Measurements from ENCODE around the gene MTERF4. TPM values are rescaled to one million over a fixed set of nuclear protein-coding genes. Genes with fewer than 3 reads are reported as not detected.

Gene MTERF4
- total and polyA plus RNA-seq, 2 of the 4 experiments (the other 2 are of a cell fraction), result 26.6 to 33.3 TPM

DNA sequence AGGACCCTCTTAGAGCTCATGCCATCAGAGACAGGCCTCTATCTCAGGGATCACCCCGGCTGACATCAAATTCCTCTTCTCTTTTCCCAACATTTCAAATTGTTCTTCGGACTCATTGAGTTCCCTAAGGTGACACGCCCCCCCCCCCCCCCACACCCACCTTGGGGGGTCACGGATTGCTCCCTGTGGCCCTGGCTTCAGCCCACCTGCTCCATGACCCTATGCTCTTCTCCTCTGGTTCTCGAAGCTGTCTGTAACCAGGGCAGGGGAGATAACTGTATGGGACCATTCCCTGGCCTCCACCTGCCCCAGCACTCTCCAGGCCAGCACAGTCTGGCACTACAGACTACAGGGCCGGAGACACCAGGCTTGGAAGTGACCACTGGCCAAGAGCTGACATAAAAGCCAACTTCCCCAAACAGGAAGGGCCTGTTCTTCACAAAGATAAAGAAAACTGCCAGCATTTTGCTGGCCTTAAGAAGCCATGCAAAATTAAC lies 7.1 kb downstream of the MTERF4 start:
- intact Hi-C loops (cut with micrococcal nuclease) (no loop called here), in situ Hi-C loops (cut with MboI; ENCODE audit: low sequenced_read_pairs) (no loop called here), dilution Hi-C loops (cut with HindIII; ENCODE audit: low sequenced_read_pairs, unreplicated experiment) (no loop called here)
- no peak for TF ChIP-seq RFX5 (IDR thresholded peaks at IDR 0.05; ENCODE audit: low read depth, low read length)
- TF ChIP-seq MAFK (IDR thresholded peaks at IDR 0.05; ENCODE audit: low read depth, low read length), result no peak
- no peak for TF ChIP-seq NFE2L2 (IDR thresholded peaks at IDR 0.05; ENCODE audit: low read depth, low read length)
- TF ChIP-seq CEBPB (IDR thresholded peaks at IDR 0.05; ENCODE audit: low read depth, low read length), result no peak
- TF ChIP-seq MAZ (IDR thresholded peaks at IDR 0.05; ENCODE audit: borderline replicate concordance, low read depth, low read length), result no peak
- TF ChIP-seq BHLHE40 (IDR thresholded peaks at IDR 0.05; ENCODE audit: low read depth, low read length), result no peak
- no peak for TF ChIP-seq CHD1 (IDR thresholded peaks at IDR 0.05; ENCODE audit: low read depth, low read length)
- TF ChIP-seq MXI1 (IDR thresholded peaks at IDR 0.05; ENCODE audit: borderline replicate concordance, low read depth, low read length), result no peak
- TF ChIP-seq POLR2A (IDR thresholded peaks at IDR 0.05; ENCODE audit: low read depth, low read length), result no peak
- TF ChIP-seq FOS (IDR thresholded peaks at IDR 0.05; ENCODE audit: low read depth, low read length), result no peak
- TF ChIP-seq RAD21 (IDR thresholded peaks at IDR 0.05; ENCODE audit: low read length), result no peak
- TF ChIP-seq RCOR1 (IDR thresholded peaks at IDR 0.05; ENCODE audit: insufficient replicate concordance, low read length), result no peak
- TF ChIP-seq, protein P1, sequence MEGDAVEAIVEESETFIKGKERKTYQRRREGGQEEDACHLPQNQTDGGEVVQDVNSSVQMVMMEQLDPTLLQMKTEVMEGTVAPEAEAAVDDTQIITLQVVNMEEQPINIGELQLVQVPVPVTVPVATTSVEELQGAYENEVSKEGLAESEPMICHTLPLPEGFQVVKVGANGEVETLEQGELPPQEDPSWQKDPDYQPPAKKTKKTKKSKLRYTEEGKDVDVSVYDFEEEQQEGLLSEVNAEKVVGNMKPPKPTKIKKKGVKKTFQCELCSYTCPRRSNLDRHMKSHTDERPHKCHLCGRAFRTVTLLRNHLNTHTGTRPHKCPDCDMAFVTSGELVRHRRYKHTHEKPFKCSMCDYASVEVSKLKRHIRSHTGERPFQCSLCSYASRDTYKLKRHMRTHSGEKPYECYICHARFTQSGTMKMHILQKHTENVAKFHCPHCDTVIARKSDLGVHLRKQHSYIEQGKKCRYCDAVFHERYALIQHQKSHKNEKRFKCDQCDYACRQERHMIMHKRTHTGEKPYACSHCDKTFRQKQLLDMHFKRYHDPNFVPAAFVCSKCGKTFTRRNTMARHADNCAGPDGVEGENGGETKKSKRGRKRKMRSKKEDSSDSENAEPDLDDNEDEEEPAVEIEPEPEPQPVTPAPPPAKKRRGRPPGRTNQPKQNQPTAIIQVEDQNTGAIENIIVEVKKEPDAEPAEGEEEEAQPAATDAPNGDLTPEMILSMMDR (conservative IDR thresholded peaks at IDR 0.05; ENCODE audit: low read depth, low read length), result no peak
- TF ChIP-seq, protein P2, sequence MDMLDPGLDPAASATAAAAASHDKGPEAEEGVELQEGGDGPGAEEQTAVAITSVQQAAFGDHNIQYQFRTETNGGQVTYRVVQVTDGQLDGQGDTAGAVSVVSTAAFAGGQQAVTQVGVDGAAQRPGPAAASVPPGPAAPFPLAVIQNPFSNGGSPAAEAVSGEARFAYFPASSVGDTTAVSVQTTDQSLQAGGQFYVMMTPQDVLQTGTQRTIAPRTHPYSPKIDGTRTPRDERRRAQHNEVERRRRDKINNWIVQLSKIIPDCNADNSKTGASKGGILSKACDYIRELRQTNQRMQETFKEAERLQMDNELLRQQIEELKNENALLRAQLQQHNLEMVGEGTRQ (IDR thresholded peaks at IDR 0.05; ENCODE audit: low read depth, low read length), result no peak
- TF ChIP-seq, protein P3, sequence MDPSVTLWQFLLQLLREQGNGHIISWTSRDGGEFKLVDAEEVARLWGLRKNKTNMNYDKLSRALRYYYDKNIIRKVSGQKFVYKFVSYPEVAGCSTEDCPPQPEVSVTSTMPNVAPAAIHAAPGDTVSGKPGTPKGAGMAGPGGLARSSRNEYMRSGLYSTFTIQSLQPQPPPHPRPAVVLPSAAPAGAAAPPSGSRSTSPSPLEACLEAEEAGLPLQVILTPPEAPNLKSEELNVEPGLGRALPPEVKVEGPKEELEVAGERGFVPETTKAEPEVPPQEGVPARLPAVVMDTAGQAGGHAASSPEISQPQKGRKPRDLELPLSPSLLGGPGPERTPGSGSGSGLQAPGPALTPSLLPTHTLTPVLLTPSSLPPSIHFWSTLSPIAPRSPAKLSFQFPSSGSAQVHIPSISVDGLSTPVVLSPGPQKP (IDR thresholded peaks at IDR 0.05; ENCODE audit: borderline replicate concordance, low read depth, low read length), result no peak
- TF ChIP-seq SMC3 (IDR thresholded peaks at IDR 0.05; ENCODE audit: low read depth, low read length), result no peak
- Histone ChIP-seq H3K4me2 (ENCODE audit: low read depth, low read length) (no peak overlapping the region), H3K9me3 (ENCODE audit: control insufficient read depth, insufficient read depth, low read length) (no peaks in the 10 kb centered on the region), H4K8ac (ENCODE audit: low read depth in 2 of 2, low read length in 2 of 2) (no peak overlapping the region), H3K27me3 (ENCODE audit: control insufficient read depth, insufficient read depth, low read length) (no peaks in the 10 kb centered on the region), H3K23ac (ENCODE audit: low read depth, low read length) (no peak overlapping the region), H3K36me3 (ENCODE audit: control insufficient read depth, insufficient read depth, low read length) (peaks cover 46% of the 10 kb centered on the region), H2BK15ac (ENCODE audit: low read depth, low read length) (no peak overlapping the region), H2AK9ac (replicated peaks; ENCODE audit: low read depth, low read length, poor library complexity) (no peak overlapping the region), H3K4ac (ENCODE audit: low read depth, low read length) (no peak overlapping the region), H3K9me1 (ENCODE audit: insufficient read depth, low read length) (0 out of 2 replicates have a peak, but pooled peaks cover 3% of the 10 kb centered on the region), H3K79me1 (ENCODE audit: low read depth in 1 of 2, low read length in 2 of 2) (peaks cover 17 to 23% of the 10 kb centered on the region in 2 experiments), H4K91ac (ENCODE audit: insufficient read depth, low read depth, low read length) (no peak overlapping the region), H4K5ac (ENCODE audit: low read depth, low read length) (no peak overlapping the region), H4K20me1 (ENCODE audit: insufficient read depth, low read length) (no peaks in the 10 kb centered on the region), H3K18ac (ENCODE audit: low read depth, low read length) (no peak overlapping the region), H3K14ac (replicated peaks; ENCODE audit: low read depth, low read length) (no peak overlapping the region), H2AFZ (replicated peaks; ENCODE audit: low read length, poor library complexity) (no peak overlapping the region), H3K4me1 (ENCODE audit: control insufficient read depth, insufficient read depth, low read length) (no peaks in the 10 kb centered on the region), H2BK5ac (ENCODE audit: low read depth, low read length, poor library complexity, severe bottlenecking) (no peak overlapping the region), H2BK20ac (ENCODE audit: low read depth, low read length) (no peak overlapping the region), H2BK120ac (ENCODE audit: low read depth, low read length) (no peak overlapping the region), H3K27ac (ENCODE audit: insufficient read depth, low read length) (no peak overlapping the region), H3K56ac (ENCODE audit: extremely low read depth, insufficient read depth, low read length) (no peak overlapping the region), H3K9ac (ENCODE audit: low read depth, low read length) (no peak overlapping the region), H3K4me3 (ENCODE audit: insufficient read depth, low read depth, low read length) (no peak overlapping the region), H2AK5ac (ENCODE audit: low read depth, low read length) (no peak overlapping the region)
- ChIA-PET CTCF (no interaction called here), POLR2A (ENCODE audit: unreplicated experiment) (no interaction called here)
- no CpG with 5 or more reads among the region's 6 CpGs for WGBS, 2 experiments (ENCODE audit: extremely low coverage in 2 of 2, insufficient read length in 1 of 2)
- no TSS peak for BruUV-seq (replicated peaks)
- no peak for ATAC-seq (ENCODE audit: low read depth)
- DNase-seq, result no peak

All from IMR-90 (cell line).